HepG2 (cell line): ENCODE results near the gene TTC32. TPM values are rescaled to one million over a fixed set of nuclear protein-coding genes. Genes with fewer than 3 reads are reported as not detected.

ENCODE experiments used
- CBX5 ChIP-seq: sonication (generic); formaldehyde crosslinking; IDR thresholded peaks from 2 replicates; pipeline ENCODE4 v1.4.0; 2020; ENCODE audit warnings: missing genetic modification reagents, borderline replicate concordance
- CEBPG ChIP-seq: IDR thresholded peaks from 2 replicates; pipeline ENCODE4 v1.6.1; 2016
- CREB1 ChIP-seq, 2 experiments: fragments of 450-650 bp in 1 of 2; IDR thresholded peaks; 2 replicates each; pipeline ENCODE4 v1.6.1; 2016 to 2017; ENCODE audit warnings: control low read depth in 1 of 2, mild to moderate bottlenecking in 1 of 2, missing compliant biosample characterization in 1 of 2, missing genetic modification characterization in 1 of 2
- KDM5A ChIP-seq: fragments of 200-600 bp; sonication (generic); IDR thresholded peaks from 2 replicates; pipeline ENCODE4 v1.7.0; 2018; ENCODE audit warnings: antibody characterized with exemption, mild to moderate bottlenecking, low read length, borderline replicate concordance
- KMT2B ChIP-seq: IDR thresholded peaks from 2 replicates; pipeline ENCODE4 v1.6.1; 2016; ENCODE audit warnings: missing genetic modification reagents, missing compliant biosample characterization
- MAF1 ChIP-seq: sonication (generic); formaldehyde crosslinking; IDR thresholded peaks from 2 replicates; pipeline ENCODE4 v1.5.0; 2020; ENCODE audit warnings: missing genetic modification reagents, borderline replicate concordance
- RNF2 ChIP-seq: fragments of 450-650 bp; conservative IDR thresholded peaks from 2 replicates; pipeline ENCODE4 v1.6.1; 2016; ENCODE audit warnings: low read depth
- RORA ChIP-seq: sonication (generic); formaldehyde crosslinking; IDR thresholded peaks from 2 replicates; pipeline ENCODE4 v1.5.0; 2020; ENCODE audit warnings: mild to moderate bottlenecking, missing genetic modification reagents, moderate library complexity
- SMC3 ChIP-seq: IDR thresholded peaks from 2 replicates; pipeline ENCODE4 v1.6.1; 2011; ENCODE audit warnings: low read length, improper control_type of control experiment
- TRIM24 ChIP-seq: sonication (generic); formaldehyde crosslinking; IDR thresholded peaks from 2 replicates; pipeline ENCODE4 v1.8.0; 2022; ENCODE audit warnings: mild to moderate bottlenecking, missing genetic modification reagents
- ZNF121 ChIP-seq: sonication (generic); formaldehyde crosslinking; IDR thresholded peaks from 2 replicates; pipeline ENCODE4 v1.5.0; 2020; ENCODE audit warnings: mild to moderate bottlenecking, missing genetic modification reagents
- ZSCAN22 ChIP-seq: sonication (generic); formaldehyde crosslinking; IDR thresholded peaks from 2 replicates; pipeline ENCODE4 v1.4.0; 2020; ENCODE audit warnings: mild to moderate bottlenecking, missing genetic modification reagents
- polyA plus RNA-seq, 8 experiments: library from polyadenylated mRNA; depleted of rRNA in 3 of 8; stranded (reverse) in 7 of 8; unstranded in 1 of 8; fragments of >200 nt; fragmentation: Illumina TruSeq in 4 of 8; extraction: Trizol in 4 of 8; gene quantifications; 2 replicates each; pipeline versions ENCODE4 v1.2.1 to v1.2.3, GENCODE V29; 2011 to 2016; ENCODE audit warnings: low read depth in 4 of 8, missing spikeins in 1 of 8, mixed read lengths in 1 of 8; ENCODE audit not compliant: insufficient read depth in 1 of 8
- total RNA-seq, 5 experiments: library from RNA; depleted of rRNA; stranded (reverse); fragments of >200 nt; fragmentation: Illumina TruSeq; extraction: Trizol; gene quantifications; 2 replicates each; pipeline ENCODE4 v1.2.3, GENCODE V29; 2016; ENCODE audit warnings: low read depth in 1 of 5
- TF ChIP-seq, protein P1 (sequence below): sonication (generic); IDR thresholded peaks from 2 replicates; pipeline ENCODE4 v1.6.1; 2016; ENCODE audit warnings: low read depth, borderline replicate concordance
- TF ChIP-seq, protein P2 (sequence below): IDR thresholded peaks from 2 replicates; pipeline ENCODE4 v1.6.1; 2016; ENCODE audit warnings: missing compliant biosample characterization, missing genetic modification reagents, borderline replicate concordance
- TF ChIP-seq, protein P3 (sequence below): sonication (generic); formaldehyde crosslinking; IDR thresholded peaks from 2 replicates; pipeline ENCODE4 v1.8.0; 2022; ENCODE audit warnings: mild to moderate bottlenecking, missing genetic modification reagents, borderline replicate concordance
- TF ChIP-seq, protein P4 (sequence below): sonication (generic); formaldehyde crosslinking; IDR thresholded peaks from 2 replicates; pipeline ENCODE4 v1.9.0; 2021; ENCODE audit warnings: missing genetic modification reagents, borderline replicate concordance
- TF ChIP-seq, protein P5 (sequence below): sonication (generic); formaldehyde crosslinking; conservative IDR thresholded peaks from 2 replicates; pipeline ENCODE4 v1.8.0; 2022; ENCODE audit warnings: mild to moderate bottlenecking, moderate library complexity, missing genetic modification reagents
- TF ChIP-seq, protein P6 (sequence below): sonication (generic); formaldehyde crosslinking; IDR thresholded peaks from 2 replicates; pipeline ENCODE4 v1.5.0; 2020; ENCODE audit warnings: mild to moderate bottlenecking, missing genetic modification reagents

TTC32 gene
- total and polyA plus RNA-seq, 2 of the 13 experiments (the other 11 are each of a cell fraction or from before 2014, with no cell fraction given): 21.6 to 38.3 TPM

DNA sequence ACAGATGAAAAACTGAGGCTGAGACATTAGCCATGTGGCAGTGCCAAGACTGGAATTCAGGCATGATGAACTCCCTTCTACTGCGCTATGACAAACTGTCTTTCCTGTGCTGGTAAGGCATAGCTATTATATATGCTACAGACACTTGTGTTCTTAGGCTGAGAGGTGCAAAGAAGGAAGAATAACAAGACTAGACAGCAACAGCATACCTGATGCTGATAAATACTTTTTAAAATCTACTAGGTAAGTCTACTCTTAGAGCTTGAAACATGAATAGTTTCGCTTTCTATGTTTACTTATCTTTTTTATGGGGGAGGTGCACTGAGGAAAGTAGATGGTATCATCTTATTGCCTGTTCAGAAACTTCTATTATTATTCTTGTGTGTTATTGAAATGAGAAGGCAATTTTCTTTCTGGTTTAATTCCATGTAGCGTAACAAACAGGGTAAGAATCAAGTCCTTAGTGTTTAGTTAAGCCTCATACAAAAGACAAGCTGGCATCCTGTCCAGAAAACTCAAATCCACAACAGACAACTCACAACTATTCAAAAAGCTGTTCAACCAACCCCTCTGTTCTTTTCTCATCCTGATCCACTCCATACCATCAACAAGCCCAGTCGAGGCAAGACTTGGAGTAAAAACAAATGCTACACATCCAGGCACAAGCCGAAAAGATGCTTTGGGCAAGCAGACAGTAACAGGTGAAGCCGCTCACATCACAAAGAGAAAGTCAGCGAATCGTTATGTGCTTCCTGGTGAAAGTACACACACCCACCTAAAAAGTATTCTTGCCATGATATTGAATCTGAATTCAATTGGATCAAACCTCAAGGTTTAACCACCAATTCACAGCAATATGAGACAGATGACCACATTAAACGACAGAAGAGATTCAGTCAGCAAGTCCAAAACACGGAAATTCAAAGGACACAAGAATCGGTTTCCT is 1.5 kb downstream of the TTC32 start (continued):
- TF ChIP-seq, protein P1, sequence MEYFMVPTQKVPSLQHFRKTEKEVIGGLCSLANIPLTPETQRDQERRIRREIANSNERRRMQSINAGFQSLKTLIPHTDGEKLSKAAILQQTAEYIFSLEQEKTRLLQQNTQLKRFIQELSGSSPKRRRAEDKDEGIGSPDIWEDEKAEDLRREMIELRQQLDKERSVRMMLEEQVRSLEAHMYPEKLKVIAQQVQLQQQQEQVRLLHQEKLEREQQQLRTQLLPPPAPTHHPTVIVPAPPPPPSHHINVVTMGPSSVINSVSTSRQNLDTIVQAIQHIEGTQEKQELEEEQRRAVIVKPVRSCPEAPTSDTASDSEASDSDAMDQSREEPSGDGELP: no peak
- TF ChIP-seq, protein P2, sequence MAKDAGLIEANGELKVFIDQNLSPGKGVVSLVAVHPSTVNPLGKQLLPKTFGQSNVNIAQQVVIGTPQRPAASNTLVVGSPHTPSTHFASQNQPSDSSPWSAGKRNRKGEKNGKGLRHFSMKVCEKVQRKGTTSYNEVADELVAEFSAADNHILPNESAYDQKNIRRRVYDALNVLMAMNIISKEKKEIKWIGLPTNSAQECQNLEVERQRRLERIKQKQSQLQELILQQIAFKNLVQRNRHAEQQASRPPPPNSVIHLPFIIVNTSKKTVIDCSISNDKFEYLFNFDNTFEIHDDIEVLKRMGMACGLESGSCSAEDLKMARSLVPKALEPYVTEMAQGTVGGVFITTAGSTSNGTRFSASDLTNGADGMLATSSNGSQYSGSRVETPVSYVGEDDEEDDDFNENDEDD (CRISPR knock-in tag): no peak
- TF ChIP-seq CEBPG (no peak), ZSCAN22 (CRISPR knock-in tag) (no peak), KMT2B (no peak), MAF1 (CRISPR knock-in tag) (no peak), CBX5 (CRISPR knock-in tag) (no peak), RORA (CRISPR knock-in tag) (no peak), TRIM24 (no peak), CREB1 (IDR thresholded peaks at IDR 0.05) (no peak), CREB1 (CRISPR knock-in tag; IDR thresholded peaks at IDR 0.05) (peak; percentile 38; the same call in 1 of the 2 replicates), RNF2 (no peak), ZNF121 (CRISPR knock-in tag) (no peak), SMC3 (no peak), KDM5A (no peak)
- TF ChIP-seq, protein P3, sequence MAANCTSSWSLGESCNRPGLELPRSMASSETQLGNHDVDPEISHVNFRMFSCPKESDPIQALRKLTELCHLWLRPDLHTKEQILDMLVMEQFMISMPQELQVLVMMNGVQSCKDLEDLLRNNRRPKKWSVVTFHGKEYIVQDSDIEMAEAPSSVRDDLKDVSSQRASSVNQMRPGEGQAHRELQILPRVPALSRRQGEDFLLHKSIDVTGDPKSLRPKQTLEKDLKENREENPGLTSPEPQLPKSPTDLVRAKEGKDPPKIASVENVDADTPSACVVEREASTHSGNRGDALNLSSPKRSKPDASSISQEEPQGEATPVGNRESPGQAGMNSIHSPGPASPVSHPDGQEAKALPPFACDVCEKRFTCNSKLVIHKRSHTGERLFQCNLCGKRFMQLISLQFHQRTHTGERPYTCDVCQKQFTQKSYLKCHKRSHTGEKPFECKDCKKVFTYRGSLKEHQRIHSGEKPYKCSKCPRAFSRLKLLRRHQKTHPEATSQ (CRISPR knock-in tag): no peak
- TF ChIP-seq, protein P4, sequence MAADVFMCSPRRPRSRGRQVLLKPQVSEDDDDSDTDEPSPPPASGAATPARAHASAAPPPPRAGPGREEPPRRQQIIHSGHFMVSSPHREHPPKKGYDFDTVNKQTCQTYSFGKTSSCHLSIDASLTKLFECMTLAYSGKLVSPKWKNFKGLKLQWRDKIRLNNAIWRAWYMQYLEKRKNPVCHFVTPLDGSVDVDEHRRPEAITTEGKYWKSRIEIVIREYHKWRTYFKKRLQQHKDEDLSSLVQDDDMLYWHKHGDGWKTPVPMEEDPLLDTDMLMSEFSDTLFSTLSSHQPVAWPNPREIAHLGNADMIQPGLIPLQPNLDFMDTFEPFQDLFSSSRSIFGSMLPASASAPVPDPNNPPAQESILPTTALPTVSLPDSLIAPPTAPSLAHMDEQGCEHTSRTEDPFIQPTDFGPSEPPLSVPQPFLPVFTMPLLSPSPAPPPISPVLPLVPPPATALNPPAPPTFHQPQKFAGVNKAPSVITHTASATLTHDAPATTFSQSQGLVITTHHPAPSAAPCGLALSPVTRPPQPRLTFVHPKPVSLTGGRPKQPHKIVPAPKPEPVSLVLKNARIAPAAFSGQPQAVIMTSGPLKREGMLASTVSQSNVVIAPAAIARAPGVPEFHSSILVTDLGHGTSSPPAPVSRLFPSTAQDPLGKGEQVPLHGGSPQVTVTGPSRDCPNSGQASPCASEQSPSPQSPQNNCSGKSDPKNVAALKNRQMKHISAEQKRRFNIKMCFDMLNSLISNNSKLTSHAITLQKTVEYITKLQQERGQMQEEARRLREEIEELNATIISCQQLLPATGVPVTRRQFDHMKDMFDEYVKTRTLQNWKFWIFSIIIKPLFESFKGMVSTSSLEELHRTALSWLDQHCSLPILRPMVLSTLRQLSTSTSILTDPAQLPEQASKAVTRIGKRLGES (CRISPR knock-in tag): no peak
- TF ChIP-seq, protein P5, sequence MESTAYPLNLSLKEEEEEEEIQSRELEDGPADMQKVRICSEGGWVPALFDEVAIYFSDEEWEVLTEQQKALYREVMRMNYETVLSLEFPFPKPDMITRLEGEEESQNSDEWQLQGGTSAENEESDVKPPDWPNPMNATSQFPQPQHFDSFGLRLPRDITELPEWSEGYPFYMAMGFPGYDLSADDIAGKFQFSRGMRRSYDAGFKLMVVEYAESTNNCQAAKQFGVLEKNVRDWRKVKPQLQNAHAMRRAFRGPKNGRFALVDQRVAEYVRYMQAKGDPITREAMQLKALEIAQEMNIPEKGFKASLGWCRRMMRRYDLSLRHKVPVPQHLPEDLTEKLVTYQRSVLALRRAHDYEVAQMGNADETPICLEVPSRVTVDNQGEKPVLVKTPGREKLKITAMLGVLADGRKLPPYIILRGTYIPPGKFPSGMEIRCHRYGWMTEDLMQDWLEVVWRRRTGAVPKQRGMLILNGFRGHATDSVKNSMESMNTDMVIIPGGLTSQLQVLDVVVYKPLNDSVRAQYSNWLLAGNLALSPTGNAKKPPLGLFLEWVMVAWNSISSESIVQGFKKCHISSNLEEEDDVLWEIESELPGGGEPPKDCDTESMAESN (CRISPR knock-in tag): no peak
- TF ChIP-seq, protein P6, sequence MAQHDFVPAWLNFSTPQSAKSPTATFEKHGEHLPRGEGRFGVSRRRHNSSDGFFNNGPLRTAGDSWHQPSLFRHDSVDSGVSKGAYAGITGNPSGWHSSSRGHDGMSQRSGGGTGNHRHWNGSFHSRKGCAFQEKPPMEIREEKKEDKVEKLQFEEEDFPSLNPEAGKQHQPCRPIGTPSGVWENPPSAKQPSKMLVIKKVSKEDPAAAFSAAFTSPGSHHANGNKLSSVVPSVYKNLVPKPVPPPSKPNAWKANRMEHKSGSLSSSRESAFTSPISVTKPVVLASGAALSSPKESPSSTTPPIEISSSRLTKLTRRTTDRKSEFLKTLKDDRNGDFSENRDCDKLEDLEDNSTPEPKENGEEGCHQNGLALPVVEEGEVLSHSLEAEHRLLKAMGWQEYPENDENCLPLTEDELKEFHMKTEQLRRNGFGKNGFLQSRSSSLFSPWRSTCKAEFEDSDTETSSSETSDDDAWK (CRISPR knock-in tag): no peak
